Heart left ventricle (tissue), 16 donors: ENCODE results near the gene ARID3A. TPM values are rescaled to one million over a fixed set of nuclear protein-coding genes. Genes with fewer than 3 reads are reported as not detected.
"Not testable (repeated sequence)": the region's sequence is repeated elsewhere in the genome, so short reads cannot be mapped to it uniquely, and the experiment has no call there.

ENCODE experiments used
- ATAC-seq, 4 donors: fragments of 200-7000 bp; cut with Tn5 transposase; one replicate each; pipeline ENCODE4 v1.9.1; 2020 to 2022; ENCODE audit warnings: moderate library complexity in 4 of 4, mild to moderate bottlenecking in 3 of 4, moderate number of reproducible peaks in 1 of 4
- DNase-seq, 5 donors: peaks; one replicate each; pipeline ENCODE4 v3.0.0-alpha.2; 2020
- H3K27ac ChIP-seq, 12 donors: fragments of 200-600 bp; sonication (generic) in 4 of 12; one replicate each; pipeline versions ENCODE4 v1.5.0 to v1.8.0; 2016 to 2022; ENCODE audit warnings: mild to moderate bottlenecking in 2 of 12
- H3K27me3 ChIP-seq, 9 donors: fragments of 200-600 bp; sonication (generic) in 2 of 9; one replicate each; pipeline versions ENCODE4 v1.5.1 to v1.8.0; 2016 to 2022; ENCODE audit warnings: mild to moderate bottlenecking in 3 of 9
- H3K36me3 ChIP-seq, 9 donors: fragments of 200-600 bp; sonication (generic) in 2 of 9; one replicate each; pipeline versions ENCODE4 v1.5.0 to v1.8.0; 2018 to 2022; ENCODE audit warnings: mild to moderate bottlenecking in 2 of 9
- H3K4me1 ChIP-seq, 12 donors: fragments of 200-600 bp; sonication (generic) in 4 of 12; one replicate each; pipeline versions ENCODE4 v1.5.0 to v1.8.0; 2016 to 2022; ENCODE audit warnings: mild to moderate bottlenecking in 3 of 12
- H3K4me3 ChIP-seq, 12 donors: fragments of 200-600 bp; sonication (generic) in 4 of 12; one replicate each; pipeline versions ENCODE4 v1.5.0 to v1.8.0; 2017 to 2022; ENCODE audit warnings: mild to moderate bottlenecking in 9 of 12, moderate library complexity in 4 of 12
- H3K9me3 ChIP-seq, 12 donors: fragments of 200-600 bp; sonication (generic) in 4 of 12; one replicate each; pipeline versions ENCODE4 v1.5.0 to v1.8.0; 2016 to 2022; ENCODE audit warnings: mild to moderate bottlenecking in 1 of 12
- CTCF ChIP-seq, 12 donors: fragments of 200-600 bp; sonication (generic) in 4 of 12; IDR thresholded peaks; one replicate each; pipeline versions ENCODE4 v1.5.0 to v1.8.0; 2018 to 2022; ENCODE audit warnings: antibody characterized with exemption in 12 of 12, mild to moderate bottlenecking in 5 of 12
- POLR2A ChIP-seq, 2 donors: fragments of 450-650 bp; IDR thresholded peaks; one replicate each; pipeline ENCODE4 v1.6.1; 2017; ENCODE audit warnings: antibody characterized with exemption in 2 of 2, mild to moderate bottlenecking in 2 of 2, moderate library complexity in 2 of 2
- WGBS, 4 donors: extraction: QIAGEN DNeasy Blood & Tissue Kit in 2 of 4; methylation state at CpG; one replicate each; pipeline versions ENCODE4 v1.1.5 to v1.1.7; 2013 to 2018; 5-methylcytosine and 5-hydroxymethylcytosine counted together
- intact Hi-C, 10 donors: fragments of 100-400 bp; cut with DNase I; formaldehyde crosslinking; loops; one replicate each; pipeline versions ENCODE4 v1.11.1 to v1.14.2; 2022
- polyA plus RNA-seq, 2 donors: library from polyadenylated mRNA; stranded (reverse); fragments of 200-250 nt; gene quantifications; one replicate each; pipeline ENCODE4 v1.2.3, GENCODE V29; 2013
- total RNA-seq, 9 donors: library from RNA; depleted of rRNA in 2 of 9; stranded (reverse); fragments of >200 nt in 2 of 9; fragmentation: NEBNext Ultra II Directional in 3 of 9; extraction: Animal tissue kit (Norgen Biotek cat#: 25700) in 3 of 9; gene quantifications; one replicate each; pipeline versions ENCODE4 v1.1.0 to v1.2.4, GENCODE V29; 2016 to 2023
- donor health status: ischemic (EF 13 %, LVEDD 7.1; RV severe dilation, severe dysfunction).
- donor health status: healthy with polysubstance abuse.
- donor health status: DM: no; HTN: yes; CAD: no.
- donor health status: DM: no; HTN: no; CAD: no.
- donor health status: ischemic (EF 25% LVEDD 6.9; RV normal size, moderate dysfunction).
- donor health status: ischemic (EF 25% LVEDD 5.7; RV mildly dilated, moderate dysfunction).
- donor health status: healthy.
- donor health status: DM: yes; HTN: yes; CAD: no.
- donor health status: ischemic (EF 35%, LVEDD 5.7; RV mildly dilated, moderate dysfunction).
- donor health status: nonischemic (EF 11% LVEDD 7.7; RV severe dilation, severe dysfunction).
- donor health status: DM: yes; HTN: yes; CAD: no.
- donor health status: PGD.
- donor health status: ischemic (EF 29% LVEDD 5.4; RV normal size, mild dysfunction).
- donor health status: nonischemic (EF 23%, LVEDD 6.1; RV moderate dilation, normal function).

Gene ARID3A
- total and polyA plus RNA-seq, 11 donors, result 1.9 to 15.7 (median 5.8) TPM

GRCh38 chr19:888581-889385, 37.1 kb upstream of the ARID3A start:
- no peak for ATAC-seq
- intact Hi-C loops, result no loop called here
- TF ChIP-seq CTCF (IDR thresholded peaks at IDR 0.05) (no peak), POLR2A (IDR thresholded peaks at IDR 0.05) (no peak)
- no peaks in the 10 kb centered on the region for H3K27me3 ChIP-seq
- no peaks in the 10 kb centered on the region for H3K9me3 ChIP-seq
- WGBS, 4 donors, result 87 to 94% (median 92%) methylated on average over 30 of the region's 30 CpGs
- H3K4me3 ChIP-seq, result no peak overlapping the region
- DNase-seq, result no peak
- no peak overlapping the region for H3K27ac ChIP-seq
- H3K4me1 ChIP-seq, result peaks cover 0 to 14% (median 6%) of the 10 kb centered on the region in 12 donors
- H3K36me3 ChIP-seq, result peaks cover 0 to 68% (median 50%) of the 10 kb centered on the region in 9 donors

- H3K36me3 ChIP-seq, result peaks cover 0 to 58% (median 41%) of the 10 kb centered on the region in 9 donors
- no peak for DNase-seq
Measured at GRCh38 chr19:889662-890295, 36.1 kb upstream of the ARID3A start.

GRCh38 chr19:890831-891230, 35.0 kb upstream of the ARID3A start:
- WGBS, 4 donors, result 88 to 92% (median 89%) methylated on average over 17 to 18 of the region's 18 CpGs
- Histone ChIP-seq H3K4me1 (peaks cover 0 to 16% (median 6%) of the 10 kb centered on the region in 12 donors), H3K36me3 (peaks cover 0 to 48% (median 30%) of the 10 kb centered on the region in 9 donors), H3K9me3 (no peaks in the 10 kb centered on the region), H3K27me3 (no peaks in the 10 kb centered on the region), H3K27ac (no peak overlapping the region), H3K4me3 (no peak overlapping the region)
- intact Hi-C loops, result no loop called here
- no peak for TF ChIP-seq CTCF (IDR thresholded peaks at IDR 0.05)
- no peak for TF ChIP-seq POLR2A (IDR thresholded peaks at IDR 0.05)
- ATAC-seq (no peak), DNase-seq (no peak)

More at GRCh38 chr19:889662-890295, 36.1 kb upstream of the ARID3A start:
- ATAC-seq, result no peak
- Histone ChIP-seq H3K27me3 (no peaks in the 10 kb centered on the region), H3K27ac (no peak overlapping the region), H3K4me3 (no peak overlapping the region), H3K9me3 (no peaks in the 10 kb centered on the region), H3K4me1 (peaks cover 0 to 16% (median 6%) of the 10 kb centered on the region in 12 donors)
- intact Hi-C loops, result no loop called here
- TF ChIP-seq CTCF (IDR thresholded peaks at IDR 0.05) (no peak), POLR2A (IDR thresholded peaks at IDR 0.05) (no peak)
- WGBS, 4 donors, result 88 to 93% (median 90%) methylated on average over 11 to 26 of the region's 26 CpGs

GRCh38 chr19:891421-892200, 34.2 kb upstream of the ARID3A start:
- not testable (repeated sequence) for DNase-seq, ATAC-seq, H3K27me3 ChIP-seq, H3K9me3 ChIP-seq
- H3K4me1 ChIP-seq, result peaks cover 0 to 16% (median 6%) of the 10 kb centered on the region in 12 donors
- peak overlapping the region in 5 of 12 donors; percentile 92 to 98 (median 96) for H3K27ac ChIP-seq
- intact Hi-C loops, result loop anchor here in 1 of 10 donors (2.0 kb wide), 1 partner anchor 29 kb away; no protein-coding TSS in a partner anchor
- H3K4me3 ChIP-seq, result peak overlapping the region in 11 of 12 donors; percentile 60 to 95 (median 88)
- peaks cover 0 to 42% (median 22%) of the 10 kb centered on the region in 9 donors for H3K36me3 ChIP-seq
- 72 to 82% (median 79%) methylated on average over 35 to 50 of the region's 50 CpGs for WGBS, 4 donors
